Measurements from ENCODE around the gene ATP1A1. TPM values are rescaled to one million over a fixed set of nuclear protein-coding genes. Genes with fewer than 3 reads are reported as not detected.

The ATP1A1 gene
- total RNA-seq, 1 experiment from 2014 or later = 286 TPM

- Mint-ChIP-seq H3K4me1 (peaks cover 18% of the 10 kb centered on the region), H3K27ac (no peak overlapping the region), H3K4me3 (no peak overlapping the region)
Measured at GRCh38 chr1:116330342-116330652, 42.7 kb upstream of the ATP1A1 start.

GRCh38 chr1:116330846-116331245, 42.2 kb upstream of the ATP1A1 start:
- ChIA-PET CTCF (no interaction called here), POLR2A (no interaction called here)
- TF ChIP-seq E2F1 (CRISPR knock-in tag; IDR thresholded peaks at IDR 0.05) = no peak
- no peak for TF ChIP-seq ZNF263 (CRISPR knock-in tag; IDR thresholded peaks at IDR 0.05; ENCODE audit: low read depth)
- no peak for TF ChIP-seq AFF4 (CRISPR knock-in tag; IDR thresholded peaks at IDR 0.05; ENCODE audit: borderline replicate concordance)
- TF ChIP-seq MYBL2 (CRISPR knock-in tag; IDR thresholded peaks at IDR 0.05) = no peak
- no peak for TF ChIP-seq ERG (CRISPR knock-in tag; IDR thresholded peaks at IDR 0.05)
- no peak for TF ChIP-seq FOXK1 (CRISPR knock-in tag; IDR thresholded peaks at IDR 0.05)
- no peak for TF ChIP-seq E2F5 (CRISPR knock-in tag; IDR thresholded peaks at IDR 0.05)
- no peak for TF ChIP-seq NR1H2 (CRISPR knock-in tag; IDR thresholded peaks at IDR 0.05)
- no peak for TF ChIP-seq SMAD4 (CRISPR knock-in tag; IDR thresholded peaks at IDR 0.05)
- no peak for TF ChIP-seq FOXJ3 (CRISPR knock-in tag; IDR thresholded peaks at IDR 0.05; ENCODE audit: borderline replicate concordance)
- TF ChIP-seq ETV6 (CRISPR knock-in tag; IDR thresholded peaks at IDR 0.05) = no peak
- no peak for TF ChIP-seq ZNF281 (CRISPR knock-in tag; IDR thresholded peaks at IDR 0.05)
- Mint-ChIP-seq H3K27me3 (ENCODE audit: low read depth) (peaks cover 6% of the 10 kb centered on the region), H3K36me3 (no peaks in the 10 kb centered on the region), H3K4me3 (no peak overlapping the region), H3K27ac (no peak overlapping the region), H3K4me1 (peaks cover 17% of the 10 kb centered on the region), H3K9me3 (no peaks in the 10 kb centered on the region)
- DNase-seq (ENCODE audit: low spot score) (no peak), ATAC-seq (no peak)

More at GRCh38 chr1:116330342-116330652, 42.7 kb upstream of the ATP1A1 start:
- TF ChIP-seq ESRRA (CRISPR knock-in tag; IDR thresholded peaks at IDR 0.05; ENCODE audit: borderline replicate concordance) (no peak), NFYB (CRISPR knock-in tag; conservative IDR thresholded peaks at IDR 0.05; ENCODE audit: low read depth) (no peak), ZNF671 (CRISPR knock-in tag; IDR thresholded peaks at IDR 0.05) (no peak), ZNF396 (CRISPR knock-in tag; IDR thresholded peaks at IDR 0.05; ENCODE audit: borderline replicate concordance) (no peak), SMAD3 (CRISPR knock-in tag; IDR thresholded peaks at IDR 0.05; ENCODE audit: borderline replicate concordance) (no peak), ZNF219 (CRISPR knock-in tag; IDR thresholded peaks at IDR 0.05; ENCODE audit: borderline replicate concordance) (no peak), ZNF512 (CRISPR knock-in tag; IDR thresholded peaks at IDR 0.05; ENCODE audit: borderline replicate concordance) (no peak), ERG (CRISPR knock-in tag; IDR thresholded peaks at IDR 0.05) (no peak), TEAD4 (CRISPR knock-in tag; IDR thresholded peaks at IDR 0.05) (no peak), MXD4 (CRISPR knock-in tag; IDR thresholded peaks at IDR 0.05; ENCODE audit: borderline replicate concordance) (no peak)
- ATAC-seq (no peak), DNase-seq (ENCODE audit: low spot score) (no peak)
- Mint-ChIP-seq H3K9me3 (no peaks in the 10 kb centered on the region), H3K27me3 (ENCODE audit: low read depth) (peaks cover 6% of the 10 kb centered on the region), H3K36me3 (no peaks in the 10 kb centered on the region)
- CTCF ChIA-PET = no interaction called here
- POLR2A ChIA-PET = no interaction called here
